Measurements from ENCODE around the gene KCNH2.

GRCh38 chr7:150997817-150998216 lies 19.7 kb upstream of the KCNH2 start:
- TF ChIP-seq CTCF (IDR thresholded peaks at IDR 0.05), result no peak
- TF ChIP-seq POLR2A (IDR thresholded peaks at IDR 0.05), result no peak
